H1 (cell line): Measurements from ENCODE around the gene CDK8.

ENCODE experiments used
- CTCF ChIP-seq, 3 experiments: IDR thresholded peaks; 1 replicate in 2 of 3; 2 replicates in 1 of 3; pipeline versions ENCODE4 v1.5.1 to v1.6.1; 2011; ENCODE audit warnings: low read length in 3 of 3, mild to moderate bottlenecking in 3 of 3, inconsistent platforms in 2 of 3, low read depth in 1 of 3, moderate library complexity in 1 of 3; ENCODE audit not compliant: insufficient read depth in 1 of 3; ENCODE audit errors: control extremely low read depth in 1 of 3
- EP300 ChIP-seq, 2 experiments: IDR thresholded peaks; 1 replicate in 1 of 2; 2 replicates in 1 of 2; pipeline ENCODE4 v1.6.1; 2011 to 2012; ENCODE audit warnings: low read depth in 2 of 2, low read length in 2 of 2, mild to moderate bottlenecking in 2 of 2, borderline replicate concordance in 1 of 2, inconsistent platforms in 1 of 2, moderate library complexity in 1 of 2
- POLR2AphosphoS5 ChIP-seq: IDR thresholded peaks from 2 replicates; pipeline ENCODE4 v1.6.1; 2011; ENCODE audit warnings: low read depth, low read length
- SIN3A ChIP-seq, 2 experiments: IDR thresholded peaks in 1 of 2; conservative IDR thresholded peaks in 1 of 2; 2 replicates each; pipeline ENCODE4 v1.6.1; 2011 to 2012; ENCODE audit warnings: low read length in 2 of 2, improper control_type of control experiment in 1 of 2, low read depth in 1 of 2, mild to moderate bottlenecking in 1 of 2
- YY1 ChIP-seq: IDR thresholded peaks from 2 replicates; pipeline ENCODE4 v1.6.1; 2011; ENCODE audit warnings: low read depth, mild to moderate bottlenecking, low read length

- no peak for TF ChIP-seq YY1
- no peak for TF ChIP-seq CTCF (IDR thresholded peaks at IDR 0.05; ENCODE audit: control extremely low read depth in 1 of 3, insufficient read depth in 1 of 3, low read depth in 1 of 3, low read length in 3 of 3)
- TF ChIP-seq POLR2AphosphoS5, result no peak
- no peak for TF ChIP-seq SIN3A (conservative IDR thresholded peaks at IDR 0.05 in 1 of 2, IDR thresholded peaks at IDR 0.05 in 1 of 2; ENCODE audit: low read depth in 1 of 2, low read length in 2 of 2)
- TF ChIP-seq EP300 (IDR thresholded peaks at IDR 0.05; ENCODE audit: borderline replicate concordance in 1 of 2, low read depth in 2 of 2, low read length in 2 of 2), result no peak
These were observed 37.9 kb upstream of the CDK8 start for GRCh38 chr13:26216042-26216441.
